HepG2 (cell line): ENCODE results near the gene WDR47. TPM values are rescaled to one million over a fixed set of nuclear protein-coding genes. Genes with fewer than 3 reads are reported as not detected.

Experiments used
- ATAC-seq: fragments of 200-7000 bp; cut with Tn5 transposase; 3 replicates; pipeline ENCODE4 v1.9.1; 2020; ENCODE audit warnings: mild to moderate bottlenecking, moderate library complexity
- BruUV-seq: library from RNA; stranded (reverse); fragments of 400-500 nt; replicated peaks from 2 replicates; lab custom pipeline; 2021; lab: Mats Ljungman, UMichigan
- CTCF ChIA-PET: fragments of 300-600 bp; formaldehyde crosslinking; extraction: SDS; loops from one replicate; lab custom pipeline; 2021; ENCODE audit warnings: low total read pairs, inconsistent platforms, low intra/inter-chr PET ratio; lab: Yijun Ruan, JAX
- POLR2A ChIA-PET: fragments of 350-600 bp; sonication (Branson Sonifier 250); formaldehyde crosslinking; loops from one replicate; lab custom pipeline; 2020; ENCODE audit warnings: antibody characterized with exemption, inconsistent platforms; lab: Yijun Ruan, JAX
- DNase-seq: peaks from one replicate; pipeline ENCODE4 v3.0.0-alpha.2; 2015; ENCODE audit warnings: low spot score
- FAIRE-seq: peaks from 3 replicates; lab custom pipeline; 2011; peaks lifted over from hg19 to GRCh38; lab: Jason Lieb, UNC
- H2AFZ ChIP-seq: one replicate; pipeline ENCODE4 v1.6.1; 2011; ENCODE audit warnings: low read length, inconsistent platforms
- H3K27ac ChIP-seq: fragments of 300-600 bp; 3 replicates; pipeline ENCODE4 v1.8.0; 2011; ENCODE audit warnings: mixed run types, mild to moderate bottlenecking, mixed read lengths, low read length, inconsistent platforms; ENCODE audit not compliant: insufficient read depth; ENCODE audit errors: extremely low read length
- H3K27me3 ChIP-seq, 2 experiments: fragments of 200-600 bp in 1 of 2; 2 replicates in 1 of 2; 3 replicates in 1 of 2; pipeline versions ENCODE4 v1.6.0 to v1.8.0; 2011; ENCODE audit warnings: low read length in 2 of 2, mild to moderate bottlenecking in 2 of 2, moderate library complexity in 2 of 2, inconsistent platforms in 1 of 2; ENCODE audit not compliant: insufficient read depth in 2 of 2, control insufficient read depth in 1 of 2
- H3K36me3 ChIP-seq, 2 experiments: fragments of 200-600 bp in 1 of 2; replicated peaks in 1 of 2; 2 replicates in 1 of 2; 3 replicates in 1 of 2; pipeline versions ENCODE4 v1.5.1 to v1.8.0; 2011; ENCODE audit warnings: low read length in 2 of 2, inconsistent platforms in 1 of 2; ENCODE audit not compliant: insufficient read depth in 2 of 2, control insufficient read depth in 1 of 2
- H3K4me1 ChIP-seq: 2 replicates; pipeline ENCODE4 v1.5.1; 2012; ENCODE audit warnings: low read length, inconsistent platforms; ENCODE audit not compliant: insufficient read depth
- H3K4me2 ChIP-seq: 2 replicates; pipeline ENCODE4 v1.6.0; 2011; ENCODE audit warnings: low read depth, low read length, inconsistent platforms
- H3K4me3 ChIP-seq, 3 experiments: fragments of 200-600 bp in 1 of 3; sonication (generic), shearing (Covaris generic) in 1 of 3; replicated peaks in 1 of 3; 2 replicates each; pipeline ENCODE4 v1.5.1; 2011 to 2016; ENCODE audit warnings: low read length in 3 of 3, inconsistent platforms in 2 of 3, low read depth in 2 of 3, mild to moderate bottlenecking in 2 of 3, control low read depth in 1 of 3, mixed read lengths in 1 of 3; ENCODE audit not compliant: insufficient read depth in 1 of 3
- H3K79me2 ChIP-seq: one replicate; pipeline ENCODE4 v1.6.1; 2011; ENCODE audit warnings: low read length, inconsistent platforms; ENCODE audit not compliant: insufficient read depth
- H3K9ac ChIP-seq: 2 replicates; pipeline ENCODE4 v1.6.0; 2011; ENCODE audit warnings: mild to moderate bottlenecking, low read depth, low read length, inconsistent platforms; ENCODE audit not compliant: insufficient read depth
- H3K9me3 ChIP-seq: 2 replicates; pipeline ENCODE4 v1.5.1; 2012; ENCODE audit warnings: mild to moderate bottlenecking, low read length
- H4K20me1 ChIP-seq: 2 replicates; pipeline ENCODE4 v1.6.0; 2011; ENCODE audit warnings: inconsistent platforms, mild to moderate bottlenecking, low read length, moderate library complexity; ENCODE audit not compliant: insufficient read depth
- ARID4A ChIP-seq: sonication (generic); formaldehyde crosslinking; IDR thresholded peaks from 2 replicates; pipeline ENCODE4 v1.5.0; 2020; ENCODE audit warnings: mild to moderate bottlenecking, missing genetic modification reagents, borderline replicate concordance
- ELF1 ChIP-seq: sonication (generic); formaldehyde crosslinking; IDR thresholded peaks from 2 replicates; pipeline ENCODE4 v1.4.0; 2020; ENCODE audit warnings: missing genetic modification reagents
- HCFC1 ChIP-seq: fragments of 150-350 bp; IDR thresholded peaks from 2 replicates; pipeline ENCODE4 v1.6.1; 2014; ENCODE audit warnings: low read depth, low read length
- HNRNPL ChIP-seq: fragments of 200-400 bp; formaldehyde crosslinking; IDR thresholded peaks from 2 replicates; pipeline ENCODE4 v1.6.1; 2017; ENCODE audit warnings: mild to moderate bottlenecking, low read depth, low read length
- MLX ChIP-seq: IDR thresholded peaks from 2 replicates; pipeline ENCODE4 v1.6.1; 2016
- NFYB ChIP-seq: sonication (generic); formaldehyde crosslinking; IDR thresholded peaks from 2 replicates; pipeline ENCODE4 v1.4.0; 2020; ENCODE audit warnings: missing genetic modification reagents
- POLR2AphosphoS2 ChIP-seq: IDR thresholded peaks from 2 replicates; pipeline ENCODE4 v1.6.1; 2011; ENCODE audit warnings: low read depth, low read length, improper control_type of control experiment
- SAFB2 ChIP-seq: sonication (generic); formaldehyde crosslinking; IDR thresholded peaks from 2 replicates; pipeline ENCODE4 v1.5.1; 2020; ENCODE audit warnings: missing genetic modification reagents, low read depth, mild to moderate bottlenecking, borderline replicate concordance
- SATB2 ChIP-seq: sonication (generic); formaldehyde crosslinking; IDR thresholded peaks from 2 replicates; pipeline ENCODE4 v1.5.0; 2020; ENCODE audit warnings: missing genetic modification reagents
- SP4 ChIP-seq: sonication (generic); formaldehyde crosslinking; IDR thresholded peaks from 2 replicates; pipeline ENCODE4 v1.8.1; 2023; ENCODE audit warnings: mild to moderate bottlenecking, missing genetic modification reagents
- ZBTB25 ChIP-seq: IDR thresholded peaks from 2 replicates; pipeline ENCODE4 v1.6.1; 2018; ENCODE audit warnings: missing genetic modification reagents
- ZBTB42 ChIP-seq: sonication (generic); formaldehyde crosslinking; IDR thresholded peaks from 2 replicates; pipeline ENCODE4 v1.5.0; 2020; ENCODE audit warnings: mild to moderate bottlenecking, missing genetic modification reagents
- ZFY ChIP-seq: sonication (generic); formaldehyde crosslinking; IDR thresholded peaks from 2 replicates; pipeline ENCODE4 v1.4.0; 2020; ENCODE audit warnings: missing genetic modification reagents
- ZNF225 ChIP-seq: sonication (generic); formaldehyde crosslinking; IDR thresholded peaks from 2 replicates; pipeline ENCODE4 v1.4.0; 2020; ENCODE audit warnings: mild to moderate bottlenecking, missing genetic modification reagents
- ZNF329 ChIP-seq: sonication (generic); formaldehyde crosslinking; IDR thresholded peaks from 2 replicates; pipeline ENCODE4 v1.9.0; 2021; ENCODE audit warnings: low read depth, mild to moderate bottlenecking, missing genetic modification reagents
- ZNF331 ChIP-seq: sonication (generic); formaldehyde crosslinking; IDR thresholded peaks from 2 replicates; pipeline ENCODE4 v1.4.0; 2020; ENCODE audit warnings: missing genetic modification reagents
- ZNF367 ChIP-seq: sonication (generic); formaldehyde crosslinking; IDR thresholded peaks from 2 replicates; pipeline ENCODE4 v1.4.0; 2020; ENCODE audit warnings: missing genetic modification reagents, borderline replicate concordance
- ZNF382 ChIP-seq: sonication (generic); formaldehyde crosslinking; IDR thresholded peaks from 2 replicates; pipeline ENCODE4 v1.5.0; 2020; ENCODE audit warnings: missing genetic modification reagents, mild to moderate bottlenecking, borderline replicate concordance
- ZNF678 ChIP-seq: sonication (generic); formaldehyde crosslinking; IDR thresholded peaks from 2 replicates; pipeline ENCODE4 v1.4.0; 2020; ENCODE audit warnings: mild to moderate bottlenecking, missing genetic modification reagents
- WGBS: methylation state at CpG from one replicate; pipeline ENCODE4 v1.1.6; 2017; ENCODE audit warnings: low lambda C conversion rate; 5-methylcytosine and 5-hydroxymethylcytosine counted together
- in situ Hi-C: cut with HindIII; loops from 2 replicates; pipeline ENCODE4 v1.10.0; 2017; ENCODE audit warnings: low pct_unique_long_range_greater_than_20kb; ENCODE audit not compliant: extremely low pct_ligation_motif_present
- intact Hi-C: fragments of 100-400 bp; cut with micrococcal nuclease; formaldehyde crosslinking; loops from one replicate; pipeline ENCODE4 v1.10.0; 2022; ENCODE audit not compliant: unreplicated experiment
- polyA plus RNA-seq, 8 experiments: library from polyadenylated mRNA; depleted of rRNA in 3 of 8; stranded (reverse) in 7 of 8; unstranded in 1 of 8; fragments of >200 nt; fragmentation: Illumina TruSeq in 4 of 8; extraction: Trizol in 4 of 8; gene quantifications; 2 replicates each; pipeline versions ENCODE4 v1.2.1 to v1.2.3, GENCODE V29; 2011 to 2016; ENCODE audit warnings: low read depth in 4 of 8, missing spikeins in 1 of 8, mixed read lengths in 1 of 8; ENCODE audit not compliant: insufficient read depth in 1 of 8
- total RNA-seq, 5 experiments: library from RNA; depleted of rRNA; stranded (reverse); fragments of >200 nt; fragmentation: Illumina TruSeq; extraction: Trizol; gene quantifications; 2 replicates each; pipeline ENCODE4 v1.2.3, GENCODE V29; 2016; ENCODE audit warnings: low read depth in 1 of 5

WDR47 gene
- total and polyA plus RNA-seq, 2 of the 13 experiments (the other 11 are each of a cell fraction or from before 2014, with no cell fraction given) = 4.3 to 5.9 TPM

GRCh38 chr1:109024646-109025045 lies 17.3 kb downstream of the WDR47 start:
- ATAC-seq = no peak
- Histone ChIP-seq H3K4me2 (no peak overlapping the region), H3K27ac (no peak overlapping the region), H3K27me3 (no peaks in the 10 kb centered on the region), H3K79me2 (no peaks in the 10 kb centered on the region), H2AFZ (no peak overlapping the region), H4K20me1 (no peaks in the 10 kb centered on the region), H3K9ac (no peak overlapping the region), H3K36me3 (no peaks in the 10 kb centered on the region; a peak in 1 of 5 replicates), H3K4me3 (no peak overlapping the region)
- FAIRE-seq = no peak
- in situ Hi-C loops (no loop called here), intact Hi-C loops (no loop called here)
- WGBS = 100% methylated on average over 2 of the region's 2 CpGs
- BruUV-seq = no TSS peak
- ChIA-PET CTCF (no interaction called here), POLR2A (no interaction called here)
- no peak for DNase-seq
- no peak for TF ChIP-seq ZNF331 (CRISPR knock-in tag)
- no peak for TF ChIP-seq ZFY (CRISPR knock-in tag)
- TF ChIP-seq ZBTB42 (CRISPR knock-in tag) = no peak
- no peak for TF ChIP-seq ZNF225 (CRISPR knock-in tag)
- TF ChIP-seq SP4 (CRISPR knock-in tag) = no peak
- TF ChIP-seq ZNF678 = no peak
- no peak for TF ChIP-seq HCFC1
- TF ChIP-seq ARID4A = no peak
- no peak for TF ChIP-seq ZNF329 (CRISPR knock-in tag)
- TF ChIP-seq ZNF382 = no peak
- no peak for TF ChIP-seq ZBTB25 (CRISPR knock-in tag)
- no peak for TF ChIP-seq HNRNPL
- no peak for TF ChIP-seq MLX
- TF ChIP-seq POLR2AphosphoS2 = no peak
- TF ChIP-seq SAFB2 (CRISPR knock-in tag) = no peak
- no peak for TF ChIP-seq ZNF367 (CRISPR knock-in tag)
- TF ChIP-seq NFYB (CRISPR knock-in tag) = no peak
- no peak for TF ChIP-seq SATB2
- TF ChIP-seq ELF1 = no peak
- TF ChIP-seq, all 625 proteins: peak for 0
- no peaks in the 10 kb centered on the region for H3K4me1 ChIP-seq
- H3K9me3 ChIP-seq = no peaks in the 10 kb centered on the region
